Measurements from ENCODE around the gene LRRC8B.
"Not testable (repeated sequence)": the region's sequence is repeated elsewhere in the genome, so short reads cannot be mapped to it uniquely, and the experiment has no call there.

Gene LRRC8B

DNA sequence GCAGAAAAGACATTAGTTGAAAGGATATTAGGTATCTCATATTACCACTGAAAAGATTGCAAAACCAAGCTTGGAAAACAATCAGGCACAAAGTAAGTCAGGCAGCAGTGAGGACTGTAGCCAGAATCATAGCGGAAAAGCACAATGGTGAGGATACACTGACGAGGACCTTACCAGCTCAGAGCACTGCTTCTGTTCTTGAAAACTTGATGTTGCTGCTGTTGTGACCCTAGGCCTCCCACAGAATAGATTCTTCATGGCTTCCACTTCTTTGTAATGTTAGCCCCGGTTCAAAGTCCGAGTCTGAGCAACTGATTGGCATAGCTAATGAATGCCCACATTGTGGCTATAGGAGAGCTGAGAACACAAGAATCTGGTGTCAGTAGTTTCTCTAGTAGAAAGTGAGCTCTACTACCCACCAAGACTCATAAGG, 63.1 kb downstream of the LRRC8B start:
- DNase-seq: no peak

DNA sequence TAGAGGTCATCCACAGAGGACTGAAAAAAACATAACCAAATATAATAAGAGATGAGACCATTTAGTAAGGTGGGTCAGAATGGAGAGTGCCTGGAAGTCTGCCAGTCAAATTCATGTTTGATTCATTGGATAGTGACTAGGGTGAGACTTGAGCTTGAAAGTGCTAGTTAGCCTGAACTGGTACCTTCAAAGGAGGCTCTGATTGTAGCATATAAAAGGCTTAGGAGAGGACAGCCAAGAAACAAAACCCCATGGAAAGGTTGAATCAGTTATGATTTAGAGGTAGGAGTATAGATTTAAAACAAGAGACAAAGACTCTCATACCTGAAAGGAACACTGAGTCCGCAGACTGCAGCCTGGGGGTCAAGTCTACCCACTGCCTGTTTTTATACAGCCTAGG, 63.9 kb downstream of the LRRC8B start:
- DNase-seq: no peak

DNA sequence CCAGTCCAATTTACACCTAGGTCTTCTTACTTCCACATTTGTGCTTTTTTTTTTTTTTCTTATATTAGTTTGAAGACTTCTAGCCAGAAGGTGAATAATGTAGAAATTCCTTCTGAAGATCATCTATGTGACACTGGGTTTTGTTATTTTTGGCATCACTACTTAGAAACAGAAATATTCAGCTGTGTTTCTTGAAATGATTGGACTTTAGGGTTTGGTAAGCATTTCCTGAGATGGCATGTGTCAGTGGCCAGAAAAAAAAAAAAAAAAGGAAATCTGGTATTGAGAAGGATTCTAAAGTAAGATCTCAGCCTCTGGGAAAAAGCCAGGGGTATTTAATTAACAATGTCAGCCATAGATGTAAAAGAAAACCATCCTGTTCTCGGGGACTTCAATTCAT, 64.9 kb downstream of the LRRC8B start:
- DNase-seq: peak; percentile 55

DNA sequence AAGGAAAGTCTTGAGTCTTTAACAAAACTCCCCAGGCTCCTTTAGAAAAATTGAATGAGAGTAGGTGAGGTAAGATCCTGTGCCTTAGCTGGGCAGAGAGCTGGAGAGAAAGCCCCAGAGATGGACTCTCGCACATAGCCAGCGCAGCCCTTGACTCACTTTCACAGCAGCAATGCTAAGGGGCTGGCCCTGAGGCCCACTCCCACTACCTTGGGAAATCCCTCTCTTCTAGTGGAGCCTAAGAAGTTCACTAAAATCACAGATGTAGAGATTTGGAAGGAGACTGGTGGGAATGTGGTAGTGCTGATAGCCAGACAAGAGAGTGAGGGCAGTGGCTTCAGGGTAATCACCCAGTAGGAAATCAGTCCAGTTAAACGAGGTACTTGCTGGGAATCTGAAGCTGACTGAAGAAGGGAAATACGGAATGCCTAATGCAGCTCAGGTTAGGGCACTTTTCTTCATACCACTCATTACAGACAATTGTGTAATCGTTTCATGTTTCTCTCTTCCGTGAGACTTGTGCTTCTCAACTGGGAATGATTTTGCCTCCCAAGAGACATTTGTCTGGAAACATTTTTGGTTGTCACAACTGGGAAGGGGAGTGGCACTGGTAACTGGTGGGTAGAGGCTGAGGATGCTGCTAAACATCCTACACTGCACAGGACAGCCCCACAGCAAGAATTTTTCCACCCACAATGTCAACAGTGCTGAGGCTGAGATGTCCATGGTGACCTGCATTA, 65.9 kb downstream of the LRRC8B start:
- no peak for DNase-seq

DNA sequence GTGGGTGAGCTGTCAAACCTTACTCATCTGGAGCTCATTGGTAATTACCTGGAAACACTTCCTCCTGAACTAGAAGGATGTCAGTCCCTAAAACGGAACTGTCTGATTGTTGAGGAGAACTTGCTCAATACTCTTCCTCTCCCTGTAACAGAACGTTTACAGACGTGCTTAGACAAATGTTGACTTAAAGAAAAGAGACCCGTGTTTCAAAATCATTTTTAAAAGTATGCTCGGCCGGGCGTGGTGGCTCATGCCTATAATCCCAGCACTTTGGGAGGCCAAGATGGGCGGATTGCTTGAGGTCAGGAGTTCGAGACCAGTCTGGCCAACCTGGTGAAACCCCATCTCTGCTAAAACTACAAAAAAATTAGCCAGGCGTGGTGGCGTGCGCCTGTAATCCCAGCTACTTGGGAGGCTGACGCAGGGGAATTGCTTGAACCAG, 68.3 kb downstream of the LRRC8B start:
- DNase-seq: not testable (repeated sequence)

DNA sequence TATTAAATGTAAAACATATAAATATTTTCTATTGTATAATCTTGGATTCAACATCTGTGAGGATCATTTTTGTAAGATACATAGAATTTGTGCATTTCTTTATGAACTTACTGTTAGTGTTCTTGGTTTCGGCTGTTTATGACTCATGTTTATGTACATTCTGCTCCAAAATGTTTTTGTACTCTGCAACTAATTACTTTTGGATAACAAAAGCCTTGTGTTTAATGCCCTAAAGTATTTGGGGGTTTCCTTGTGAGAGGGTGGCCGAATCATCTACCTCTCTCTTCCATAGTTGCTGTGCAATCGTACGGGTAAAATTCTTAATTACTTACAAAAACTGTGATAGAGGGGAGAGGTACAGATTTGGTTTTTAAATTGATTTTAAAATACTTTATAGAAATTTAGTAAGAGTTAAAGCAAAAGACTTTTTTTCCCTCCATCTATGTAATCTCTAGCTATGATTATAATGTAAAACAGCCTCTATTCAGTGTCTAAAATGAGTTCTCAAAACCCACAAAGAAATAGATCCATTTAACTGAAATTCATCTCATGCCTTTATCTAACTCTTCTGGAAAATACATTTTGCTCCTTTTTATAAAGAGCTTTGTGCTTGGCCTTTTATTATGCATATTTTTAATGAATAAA, 69.6 kb downstream of the LRRC8B start:
- DNase-seq: peak; percentile 32

DNA sequence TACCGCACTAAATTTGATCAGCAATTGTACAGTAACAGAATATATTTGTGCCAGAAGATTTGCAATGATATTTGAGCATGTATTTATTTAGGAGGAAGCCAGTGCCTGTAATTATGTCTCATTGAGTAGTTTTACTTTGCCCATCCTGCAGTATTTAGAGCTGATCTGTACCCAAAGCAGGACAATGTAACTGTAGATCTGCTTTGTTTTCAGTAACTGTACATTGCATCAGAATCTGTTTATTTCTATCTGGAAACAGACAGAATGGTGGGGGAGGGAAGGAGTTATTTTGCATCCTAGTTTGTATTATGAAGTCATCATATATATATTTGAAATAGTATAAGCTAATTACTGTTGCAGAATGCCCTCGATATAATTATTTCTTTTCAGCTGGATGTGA, 72.1 kb downstream of the LRRC8B start:
- no peak for DNase-seq

DNA sequence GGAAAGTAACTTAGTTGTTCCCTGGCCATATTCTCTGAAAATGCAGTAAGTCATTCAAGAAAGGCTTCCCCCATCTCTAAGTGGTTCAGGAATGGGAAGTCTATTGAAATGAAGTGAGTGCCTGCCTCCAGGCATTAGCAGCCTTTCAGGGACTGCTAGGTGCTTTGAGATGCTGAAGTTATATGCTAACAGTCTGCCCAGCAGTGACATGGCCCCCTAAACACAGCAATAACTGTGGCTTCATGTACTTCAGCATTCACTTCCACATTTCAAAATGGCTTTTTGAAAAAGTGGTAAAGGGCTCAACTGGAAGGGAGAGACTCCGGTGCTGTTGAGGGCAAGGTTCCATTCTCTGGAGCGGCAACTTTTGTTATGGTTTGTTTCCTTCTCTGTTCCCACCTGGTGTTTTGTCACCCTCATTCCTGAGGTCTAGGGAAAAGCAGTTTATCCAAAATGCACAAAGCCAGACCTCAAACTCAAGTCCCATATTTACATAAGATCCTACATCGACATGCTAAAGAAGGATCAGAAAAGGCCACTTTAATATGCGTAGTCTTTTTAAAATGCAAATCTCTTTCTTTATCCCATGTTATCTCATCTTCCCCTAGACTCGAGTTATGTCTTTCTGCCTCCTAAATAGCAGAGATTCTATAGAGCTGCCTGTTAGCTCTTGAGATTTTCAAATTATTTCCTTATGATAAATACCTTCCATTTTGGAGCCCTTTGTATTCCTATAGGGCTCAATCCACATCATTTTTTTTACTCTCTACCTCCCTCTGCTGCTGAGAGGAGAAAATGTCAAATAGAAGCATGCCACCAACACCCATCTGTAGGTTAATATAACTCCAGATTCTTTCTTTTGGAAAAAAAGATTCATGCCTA, 74.1 kb downstream of the LRRC8B start:
- DNase-seq: peak; percentile 40

DNA sequence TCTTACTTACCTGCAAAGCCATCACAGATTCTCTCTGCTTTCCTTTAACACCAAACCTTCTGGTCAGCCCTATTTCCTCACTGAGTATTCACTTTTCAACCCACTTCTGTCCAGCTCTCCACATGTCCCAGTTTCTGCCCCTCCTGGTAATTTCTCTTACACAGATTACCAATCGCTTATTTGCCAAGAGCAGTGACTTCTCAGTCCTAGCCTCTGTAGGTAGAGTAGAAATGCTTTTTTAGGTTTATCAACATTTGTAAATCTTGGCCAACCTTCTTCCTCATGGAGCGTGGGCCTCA, 74.7 kb downstream of the LRRC8B start:
- DNase-seq: no peak

DNA sequence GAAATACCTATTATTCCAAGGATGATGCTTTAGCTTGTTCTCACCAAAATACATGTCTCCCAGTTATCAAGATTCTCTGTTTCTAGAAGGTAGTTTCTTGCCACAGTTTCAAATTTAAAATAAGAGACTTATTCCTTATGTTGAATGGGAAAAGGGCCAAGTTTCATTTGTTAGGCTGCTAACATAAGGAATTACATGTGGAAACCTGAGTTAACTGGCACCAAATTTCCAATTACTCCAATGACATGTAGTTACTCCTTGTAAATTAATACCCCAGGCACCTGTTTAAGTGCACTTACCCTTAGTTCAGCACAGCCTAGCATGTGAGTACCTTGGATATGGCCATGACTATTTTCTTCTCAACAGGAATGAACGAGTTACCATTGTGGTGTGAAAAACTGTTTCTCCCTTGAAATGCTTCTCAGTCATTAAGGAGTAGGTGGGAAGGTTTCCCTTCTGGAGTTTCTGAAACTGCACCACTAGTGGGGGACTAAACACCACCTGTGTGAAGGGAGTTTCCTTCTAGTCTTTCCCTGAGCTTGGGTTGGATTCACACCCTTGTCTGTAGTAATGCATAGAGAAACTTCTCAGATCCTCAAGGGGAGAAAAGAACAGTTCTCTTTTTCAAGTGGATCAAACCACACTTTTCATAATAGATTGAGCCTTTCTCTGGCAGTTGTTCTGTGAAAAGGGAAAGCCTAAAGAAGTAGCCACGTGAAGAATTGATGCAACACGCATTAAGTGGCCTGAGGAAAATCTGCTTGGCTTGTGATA, 76.0 kb downstream of the LRRC8B start:
- no peak for DNase-seq

DNA sequence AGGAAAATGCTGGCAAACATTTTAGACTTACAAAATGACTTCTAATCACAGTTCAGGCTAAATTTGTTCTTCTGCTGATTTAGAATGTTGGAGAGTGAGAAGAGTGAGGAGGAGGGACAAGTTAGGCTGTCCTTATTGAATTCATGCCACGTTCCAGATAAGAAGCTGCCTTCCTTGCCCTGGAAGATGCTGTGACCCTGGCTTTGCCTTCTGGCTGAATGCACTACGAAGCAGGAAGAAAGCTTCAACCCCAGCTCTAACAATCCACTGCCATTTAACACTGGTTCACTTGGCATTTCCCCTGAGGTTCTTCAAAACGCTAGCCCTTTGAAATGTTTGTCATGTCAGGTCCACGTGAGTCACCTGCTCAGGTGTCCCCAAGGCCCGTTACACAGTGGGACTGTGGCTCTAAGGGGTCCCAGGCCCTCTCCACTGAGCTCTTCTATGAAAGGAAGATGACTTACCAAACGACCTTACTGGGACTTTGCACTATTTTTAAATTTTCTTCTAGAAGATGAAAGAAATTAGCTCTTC, 78.3 kb downstream of the LRRC8B start:
- no peak for DNase-seq

DNA sequence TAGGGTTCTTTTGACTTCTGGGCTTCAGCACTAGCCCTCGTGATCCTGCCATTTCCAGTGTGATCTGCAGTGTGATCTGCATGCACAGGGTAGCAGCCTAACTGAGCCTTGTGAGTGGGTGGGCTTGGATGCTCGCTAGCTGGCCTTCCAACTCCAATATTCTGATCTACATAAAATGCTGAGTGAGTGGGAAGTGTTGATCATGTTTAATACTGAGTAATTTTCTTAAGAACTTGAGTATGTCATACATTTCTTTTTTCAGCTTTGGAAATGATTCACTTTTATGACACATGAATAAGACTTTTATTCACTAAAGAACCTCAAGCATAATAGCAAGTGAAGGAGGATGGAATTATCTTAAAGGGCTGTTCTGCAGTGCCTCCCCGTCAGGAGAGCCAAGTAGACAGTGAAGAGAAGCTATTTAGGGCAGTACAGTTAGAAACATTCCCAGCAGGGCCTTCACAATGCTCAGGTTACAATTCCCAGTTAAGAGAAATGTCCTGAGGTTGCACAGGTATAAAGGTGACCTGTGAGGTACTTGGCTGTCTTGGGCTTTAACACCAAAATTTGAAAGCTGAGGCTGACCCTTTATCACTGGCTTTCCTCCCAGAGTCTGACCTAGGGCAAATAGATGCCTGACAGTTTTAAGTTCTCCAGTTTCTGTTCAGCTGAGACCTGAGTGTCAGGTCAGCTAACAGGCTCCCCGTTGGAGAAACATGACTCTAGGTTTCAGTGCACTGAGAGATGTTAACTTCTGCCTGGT, 79.2 kb downstream of the LRRC8B start:
- peak; percentile 45 for DNase-seq

DNA sequence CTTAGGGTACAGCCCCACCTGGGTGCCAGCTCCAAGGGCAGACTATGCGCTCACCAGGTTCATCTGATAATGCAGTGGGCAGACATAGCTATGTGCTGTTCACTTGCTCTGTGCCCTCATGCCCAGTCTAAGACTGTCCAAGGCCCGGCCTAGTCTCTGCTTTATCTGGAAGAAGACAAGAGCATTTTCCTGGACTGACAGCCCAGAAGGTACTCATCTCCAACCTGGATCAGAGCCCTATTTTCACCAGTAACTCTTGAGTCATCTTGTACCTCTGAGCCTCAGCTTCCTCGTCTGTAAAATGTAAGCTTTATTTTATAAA, 79.7 kb downstream of the LRRC8B start:
- no peak for DNase-seq

DNA sequence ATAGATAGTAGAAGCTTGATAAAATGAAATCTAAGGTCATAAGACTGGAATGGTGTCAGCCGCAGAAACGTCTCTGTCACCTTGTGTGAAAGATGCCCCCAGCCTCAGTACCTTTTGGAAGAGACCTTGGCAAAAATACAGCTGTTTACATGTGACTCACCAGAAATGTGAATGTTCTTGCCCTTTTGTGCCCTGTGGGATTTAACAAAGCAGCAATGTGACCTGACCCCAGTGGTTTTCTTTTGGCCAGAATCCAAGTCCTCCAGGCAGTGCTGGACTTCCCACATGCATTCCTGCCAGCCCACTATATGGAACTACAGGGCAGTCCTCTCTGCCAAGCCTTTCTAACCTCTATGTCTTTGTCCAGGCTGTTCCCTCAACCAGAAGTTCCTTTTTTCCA, 81.1 kb downstream of the LRRC8B start:
- DNase-seq: peak; percentile 22

DNA sequence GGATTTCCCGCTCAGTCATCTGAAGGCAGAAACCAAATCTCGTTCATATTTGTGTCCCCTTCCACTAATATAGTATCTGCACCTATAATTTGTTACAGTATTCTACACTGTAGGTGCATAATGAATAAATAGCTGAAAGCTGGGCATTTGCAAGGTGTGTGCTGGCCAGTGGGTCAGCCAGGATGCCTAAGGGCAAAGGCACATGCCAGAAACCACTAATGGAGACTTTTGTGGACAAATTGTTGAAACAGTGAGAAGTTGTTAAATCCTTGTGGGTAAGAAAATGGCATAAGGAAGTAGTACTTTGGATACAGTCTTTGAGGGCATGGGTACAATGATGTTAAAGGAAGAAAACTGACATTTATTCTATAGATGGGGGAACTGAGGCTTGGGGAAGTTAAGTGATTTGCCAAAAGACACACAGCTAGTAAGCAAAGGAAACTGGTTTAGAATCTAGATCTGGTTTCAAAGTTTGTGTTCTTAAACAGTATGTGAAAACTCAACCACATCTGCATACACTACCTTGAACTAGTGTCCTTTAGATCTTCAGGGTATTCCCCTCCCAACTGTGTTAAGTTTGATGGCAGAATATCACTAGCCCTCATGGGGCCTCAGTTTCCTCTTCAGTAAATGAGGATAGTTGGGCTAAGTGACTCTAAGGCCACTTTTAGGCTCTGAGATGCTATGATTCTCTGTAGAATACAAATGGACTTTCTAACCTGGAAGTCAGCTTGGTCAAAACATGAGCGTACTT, 81.8 kb downstream of the LRRC8B start:
- DNase-seq: no peak

DNA sequence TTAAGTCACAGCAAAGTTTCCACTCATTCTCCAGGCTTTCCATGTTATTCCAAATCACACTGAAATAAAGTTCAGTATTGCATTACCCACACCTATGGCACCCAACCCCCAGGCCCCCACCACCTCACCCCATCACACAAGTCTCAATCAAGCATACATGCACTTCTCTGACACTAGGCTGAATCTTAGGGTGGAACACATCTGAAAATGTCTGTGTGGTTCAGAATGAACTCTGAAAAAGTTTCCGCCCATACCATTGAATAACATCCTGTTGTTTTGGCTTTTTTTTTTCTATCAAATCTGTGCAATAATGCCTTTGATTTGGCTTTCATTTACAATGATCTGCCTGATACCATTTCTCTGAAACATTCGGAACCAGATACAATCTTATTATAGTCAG, 82.5 kb downstream of the LRRC8B start:
- no peak for DNase-seq

DNA sequence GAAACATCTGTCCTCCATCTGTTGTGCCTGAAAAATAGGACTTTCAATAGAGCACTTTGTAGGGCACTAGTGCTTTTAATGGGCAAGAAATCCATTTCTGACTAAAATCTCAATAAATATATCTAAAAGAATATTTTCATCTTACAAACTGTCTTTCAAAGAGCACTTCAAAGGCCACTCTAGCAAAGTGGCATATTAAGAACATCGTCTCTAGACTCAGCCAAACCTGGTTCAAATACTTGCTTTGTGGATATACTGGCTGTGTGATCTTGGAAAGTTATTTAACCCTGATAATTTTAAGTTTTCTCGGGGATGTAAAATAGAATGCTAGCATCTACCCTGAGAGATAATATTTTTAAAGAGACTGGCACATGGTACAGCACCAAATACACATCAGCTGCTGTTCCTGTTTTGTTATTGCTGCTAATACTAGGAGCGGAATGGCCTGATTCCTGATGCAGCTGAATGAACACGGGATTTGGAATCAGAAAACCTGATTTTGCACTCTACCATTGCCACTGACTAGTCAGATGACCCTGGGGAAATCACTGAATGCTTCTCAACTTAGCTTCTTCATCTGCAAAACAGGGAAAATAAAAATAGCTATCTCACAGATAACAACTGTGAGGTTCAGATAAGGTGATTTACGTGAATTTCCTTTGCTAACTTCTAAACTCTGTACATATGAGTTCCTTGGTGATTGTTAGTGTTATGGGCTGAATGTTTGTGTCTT, 83.1 kb downstream of the LRRC8B start:
- DNase-seq: no peak

DNA sequence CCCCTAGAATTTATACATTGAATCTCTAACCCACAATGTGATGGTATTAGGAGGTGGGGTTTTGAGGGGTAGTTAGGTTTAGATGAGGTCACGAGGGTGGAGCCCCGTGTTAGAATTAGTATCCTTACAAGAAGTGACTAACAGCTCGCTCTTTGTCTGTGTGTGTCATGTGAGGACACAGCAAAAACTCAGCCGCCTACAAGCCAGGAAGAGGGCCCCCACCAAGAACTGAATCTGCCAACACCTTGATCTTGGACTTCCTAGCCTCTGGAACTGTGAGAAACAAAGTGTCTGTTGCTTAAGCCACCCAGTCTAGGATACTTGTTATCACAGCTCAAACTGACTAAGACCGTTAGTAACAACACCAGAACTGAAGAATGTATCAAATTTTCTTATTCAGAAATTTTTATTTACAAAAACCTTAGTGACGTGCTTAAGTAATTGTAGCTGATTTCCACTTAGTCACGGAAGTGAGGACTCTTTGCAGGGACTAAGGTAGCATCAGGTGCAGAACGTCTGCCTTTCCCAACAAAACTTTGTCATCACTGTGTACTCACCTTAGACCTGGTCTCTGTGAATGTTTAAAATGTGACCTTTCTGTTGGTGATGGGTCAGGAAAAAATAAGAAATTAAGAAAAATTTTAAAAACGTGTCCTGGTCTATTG, 83.8 kb downstream of the LRRC8B start:
- DNase-seq: peak; percentile 14

DNA sequence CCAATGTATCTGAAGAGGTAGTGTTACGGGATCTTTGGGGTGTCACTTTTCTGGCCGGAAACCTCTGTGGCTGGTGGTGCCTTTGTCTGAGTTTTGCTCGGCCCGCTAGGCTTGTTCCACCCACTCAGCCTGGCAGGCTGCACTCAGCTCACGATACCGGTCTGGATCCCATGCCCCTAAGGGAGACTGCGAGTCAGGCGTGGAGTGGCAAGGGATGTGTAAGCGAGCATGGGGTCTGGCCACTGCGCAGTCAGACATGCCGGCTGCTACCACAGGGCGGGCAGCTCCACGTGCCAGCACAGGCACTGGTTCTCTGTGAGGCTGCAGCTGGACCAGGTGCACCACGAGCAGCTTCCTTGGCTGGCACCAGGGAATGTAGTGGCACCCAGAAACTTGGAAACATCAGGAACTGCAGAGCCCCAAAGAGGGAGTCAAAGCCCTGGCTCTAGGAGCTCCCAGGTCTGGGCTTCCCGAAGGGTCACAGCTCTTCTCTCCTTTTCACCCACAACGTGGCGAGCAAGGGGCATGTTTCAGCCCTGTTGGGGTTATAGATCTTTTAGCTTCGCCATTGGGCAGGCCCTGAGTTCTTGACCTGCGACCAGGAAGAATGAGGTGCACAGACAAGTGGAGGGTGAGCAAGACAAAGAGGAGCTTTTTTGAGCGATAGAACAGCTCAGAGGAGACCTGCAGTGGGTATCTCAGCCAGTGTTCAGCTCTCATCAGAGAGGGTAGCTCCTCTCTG, 84.5 kb downstream of the LRRC8B start:
- DNase-seq: no peak

All from fibroblast of skin of abdomen (primary cell).